ENCODE measurements around the gene FAM47A. TPM values are rescaled to one million over a fixed set of nuclear protein-coding genes. Genes with fewer than 3 reads are reported as not detected.

FAM47A gene
- not detected in 2 replicates for total RNA-seq

DNA sequence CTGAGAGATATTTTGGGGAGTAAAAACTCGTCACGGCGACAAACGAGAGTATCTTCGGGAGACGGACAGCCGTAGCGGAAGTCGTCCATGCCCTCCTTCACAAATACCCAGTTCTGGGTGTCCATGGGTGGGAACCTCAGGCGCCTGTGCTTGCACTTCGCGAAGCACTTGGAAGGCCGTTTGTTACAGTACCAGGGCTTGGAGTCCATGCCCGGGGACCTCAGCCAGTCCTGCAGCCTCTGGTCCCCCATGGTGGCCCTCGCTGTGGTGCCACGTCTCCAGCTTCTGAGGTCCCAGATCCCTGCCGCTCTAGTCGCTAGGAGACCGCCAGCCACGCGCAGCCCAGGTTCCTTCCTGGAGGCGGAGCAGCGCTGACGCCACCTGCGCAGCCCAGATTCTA lies at the start of gene FAM47A:
Gene FAM47A, minus strand, starts transcription at position 287 of the 400 bp plus-strand sequence. Its CDS starts 36 bp downstream, at position 251.

